Uterus (tissue), 4 donors: ENCODE results near the gene C21orf91. TPM values are rescaled to one million over a fixed set of nuclear protein-coding genes. Genes with fewer than 3 reads are reported as not detected.

Experiments used
- DNase-seq, 2 donors: peaks; one replicate each; pipeline ENCODE4 v3.0.0-alpha.2; 2019 to 2020
- H3K27ac ChIP-seq, 2 donors: fragments of 200-600 bp; sonication (generic); 1 replicate in 1 of 2; 2 replicates in 1 of 2; pipeline ENCODE4 v1.5.1; 2016 to 2018
- H3K27me3 ChIP-seq, 2 donors: fragments of 200-600 bp; sonication (generic); one replicate each; pipeline ENCODE4 v1.5.1; 2018 to 2019; ENCODE audit warnings: control low read depth in 1 of 2
- H3K36me3 ChIP-seq, 2 donors: fragments of 200-600 bp; sonication (generic); one replicate each; pipeline ENCODE4 v1.5.1; 2019; ENCODE audit warnings: control low read depth in 1 of 2
- H3K4me1 ChIP-seq, 2 donors: fragments of 200-600 bp; sonication (generic); one replicate each; pipeline ENCODE4 v1.5.1; 2018 to 2019; ENCODE audit warnings: control low read depth in 1 of 2
- H3K4me3 ChIP-seq, 2 donors: fragments of 200-600 bp; sonication (generic); 1 replicate in 1 of 2; 2 replicates in 1 of 2; pipeline ENCODE4 v1.5.1; 2018 to 2019; ENCODE audit warnings: mild to moderate bottlenecking in 1 of 2
- H3K9me3 ChIP-seq, 2 donors: fragments of 200-600 bp; sonication (generic); one replicate each; pipeline ENCODE4 v1.5.1; 2019; ENCODE audit warnings: control low read depth in 1 of 2
- POLR2A ChIP-seq, 2 donors: fragments of 450-650 bp; IDR thresholded peaks; one replicate each; pipeline ENCODE4 v1.6.1; 2016; ENCODE audit warnings: antibody characterized with exemption in 2 of 2, mild to moderate bottlenecking in 1 of 2, moderate library complexity in 1 of 2
- intact Hi-C: fragments of 100-400 bp; cut with DNase I; formaldehyde crosslinking; loops from one replicate; pipeline ENCODE4 v1.15.1; 2023; ENCODE audit warnings: low total_unique reads
- total RNA-seq, 4 donors: library from RNA; depleted of rRNA in 3 of 4; stranded (reverse); fragments of >200 nt in 3 of 4; gene quantifications; one replicate each; pipeline versions ENCODE4 v1.1.0 to v1.2.4, GENCODE V29; 2014 to 2023
- TF ChIP-seq, protein P1 (sequence below), 4 experiments: fragments of 200-600 bp in 2 of 4; fragments of 450-650 bp in 2 of 4; sonication (generic) in 2 of 4; IDR thresholded peaks; one replicate each; pipeline ENCODE4 v1.5.1; 2016 to 2019; ENCODE audit warnings: antibody characterized with exemption in 4 of 4, mild to moderate bottlenecking in 2 of 4, moderate library complexity in 1 of 4
- donor health status: DM: yes; HTN: yes; CAD: no.

C21orf91 gene
- total RNA-seq, 4 donors from 2014 or later: 21.5 to 68.4 (median 30.3) TPM

DNA sequence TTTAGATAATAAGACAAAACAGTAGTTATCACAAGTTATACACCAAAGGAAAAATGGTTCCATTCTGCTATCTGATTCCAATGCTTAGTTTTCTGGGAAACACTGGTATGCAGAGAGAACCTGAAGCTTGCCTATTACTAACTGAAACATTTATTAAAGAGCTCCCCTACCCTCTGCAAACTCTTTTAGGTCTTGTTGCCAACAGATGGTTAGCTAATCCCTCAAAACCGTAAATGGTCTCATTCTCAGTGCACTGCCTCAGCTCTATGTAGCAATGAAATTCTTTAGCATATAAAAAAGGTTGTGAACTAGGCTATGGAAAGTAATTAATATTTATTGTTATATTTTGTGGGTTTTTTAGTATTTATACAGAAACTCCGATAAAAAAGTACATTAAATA, 20.4 kb downstream of the C21orf91 start:
- H3K4me3 ChIP-seq: no peak overlapping the region
- H3K9me3 ChIP-seq: no peaks in the 10 kb centered on the region
- no peaks in the 10 kb centered on the region for H3K27me3 ChIP-seq
- no peak for TF ChIP-seq POLR2A (IDR thresholded peaks at IDR 0.05)
- TF ChIP-seq, protein P1, sequence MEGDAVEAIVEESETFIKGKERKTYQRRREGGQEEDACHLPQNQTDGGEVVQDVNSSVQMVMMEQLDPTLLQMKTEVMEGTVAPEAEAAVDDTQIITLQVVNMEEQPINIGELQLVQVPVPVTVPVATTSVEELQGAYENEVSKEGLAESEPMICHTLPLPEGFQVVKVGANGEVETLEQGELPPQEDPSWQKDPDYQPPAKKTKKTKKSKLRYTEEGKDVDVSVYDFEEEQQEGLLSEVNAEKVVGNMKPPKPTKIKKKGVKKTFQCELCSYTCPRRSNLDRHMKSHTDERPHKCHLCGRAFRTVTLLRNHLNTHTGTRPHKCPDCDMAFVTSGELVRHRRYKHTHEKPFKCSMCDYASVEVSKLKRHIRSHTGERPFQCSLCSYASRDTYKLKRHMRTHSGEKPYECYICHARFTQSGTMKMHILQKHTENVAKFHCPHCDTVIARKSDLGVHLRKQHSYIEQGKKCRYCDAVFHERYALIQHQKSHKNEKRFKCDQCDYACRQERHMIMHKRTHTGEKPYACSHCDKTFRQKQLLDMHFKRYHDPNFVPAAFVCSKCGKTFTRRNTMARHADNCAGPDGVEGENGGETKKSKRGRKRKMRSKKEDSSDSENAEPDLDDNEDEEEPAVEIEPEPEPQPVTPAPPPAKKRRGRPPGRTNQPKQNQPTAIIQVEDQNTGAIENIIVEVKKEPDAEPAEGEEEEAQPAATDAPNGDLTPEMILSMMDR (IDR thresholded peaks at IDR 0.05): no peak
- intact Hi-C loops: no loop called here
- H3K4me1 ChIP-seq: peaks cover 0 to 5% of the 10 kb centered on the region in 2 donors
- H3K36me3 ChIP-seq: no peaks in the 10 kb centered on the region
- no peak overlapping the region for H3K27ac ChIP-seq
- DNase-seq: no peak

DNA sequence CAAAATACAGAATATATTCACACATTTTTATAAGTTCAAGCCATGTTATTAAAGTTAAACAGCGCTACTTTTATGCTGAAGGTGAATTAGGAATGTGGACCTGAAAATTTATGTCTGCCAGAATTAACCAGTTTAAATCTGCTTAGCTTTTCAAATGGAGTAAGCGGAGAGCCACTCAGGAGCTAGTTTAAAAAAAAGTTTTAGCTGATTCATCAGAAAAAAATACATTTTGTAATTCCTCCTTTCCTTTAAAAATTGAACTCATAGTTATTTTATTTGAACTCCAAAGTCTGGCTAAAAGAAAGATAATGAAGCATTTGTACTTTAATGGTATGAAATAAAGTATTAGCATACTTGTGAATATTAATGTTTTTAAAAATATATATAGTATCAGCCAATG, 21.2 kb downstream of the C21orf91 start:
- Histone ChIP-seq H3K4me3 (no peak overlapping the region), H3K27me3 (no peaks in the 10 kb centered on the region), H3K4me1 (peaks cover 0 to 5% of the 10 kb centered on the region in 2 donors), H3K27ac (no peak overlapping the region), H3K9me3 (no peaks in the 10 kb centered on the region), H3K36me3 (no peaks in the 10 kb centered on the region)
- intact Hi-C loops: no loop called here
- no peak for DNase-seq
- TF ChIP-seq, protein P1 (IDR thresholded peaks at IDR 0.05): no peak
- no peak for TF ChIP-seq POLR2A (IDR thresholded peaks at IDR 0.05)

DNA sequence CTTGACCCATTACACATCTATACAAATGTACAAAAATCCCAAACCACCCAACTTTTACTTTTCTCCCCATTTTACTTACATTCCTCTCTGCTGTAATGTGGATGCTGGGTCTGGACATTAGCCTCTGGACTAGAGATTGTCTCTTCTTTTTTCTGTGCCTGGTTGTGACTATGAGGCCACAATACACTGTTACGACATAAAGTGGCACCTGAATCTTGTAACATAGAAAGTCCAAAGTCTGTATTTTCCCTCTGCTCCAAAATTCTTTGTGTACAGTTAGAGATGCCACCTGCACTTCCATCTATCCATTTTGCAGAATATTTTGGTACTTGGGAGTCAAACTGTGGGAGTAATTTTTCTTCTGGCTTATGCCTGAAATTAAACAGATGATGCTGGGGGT, 22.7 kb downstream of the C21orf91 start:
- intact Hi-C loops: no loop called here
- H3K4me1 ChIP-seq: peaks cover 0 to 5% of the 10 kb centered on the region in 2 donors
- no peak overlapping the region for H3K27ac ChIP-seq
- TF ChIP-seq, protein P1 (IDR thresholded peaks at IDR 0.05): no peak
- no peak for TF ChIP-seq POLR2A (IDR thresholded peaks at IDR 0.05)
- H3K4me3 ChIP-seq: no peak overlapping the region
- no peaks in the 10 kb centered on the region for H3K9me3 ChIP-seq
- no peaks in the 10 kb centered on the region for H3K36me3 ChIP-seq
- no peak for DNase-seq
- H3K27me3 ChIP-seq: no peaks in the 10 kb centered on the region

DNA sequence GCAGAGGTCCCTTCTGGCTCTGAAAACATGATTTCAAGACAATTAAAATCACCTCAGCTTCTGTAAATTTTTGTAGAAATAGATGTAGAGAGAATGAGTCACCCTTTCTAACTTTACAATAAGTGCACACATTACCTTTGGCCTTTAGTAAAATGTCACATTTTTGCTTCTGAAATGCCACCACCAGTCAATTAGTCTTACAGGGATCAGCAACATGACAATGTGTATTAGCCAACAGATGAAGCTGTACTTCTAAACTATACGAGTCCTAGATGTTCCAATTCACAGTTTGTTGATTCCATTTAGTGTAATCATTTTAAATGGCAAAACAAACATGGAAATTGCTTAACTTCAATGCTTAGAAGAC, 23.1 kb downstream of the C21orf91 start:
- intact Hi-C loops: no loop called here
- no peak for DNase-seq
- Histone ChIP-seq H3K4me1 (peaks cover 0 to 5% of the 10 kb centered on the region in 2 donors), H3K9me3 (no peaks in the 10 kb centered on the region), H3K36me3 (no peaks in the 10 kb centered on the region), H3K27me3 (no peaks in the 10 kb centered on the region), H3K27ac (peak overlapping the region in 1 of 2 donors; percentile 4), H3K4me3 (no peak overlapping the region)
- TF ChIP-seq, protein P1 (IDR thresholded peaks at IDR 0.05): no peak
- no peak for TF ChIP-seq POLR2A (IDR thresholded peaks at IDR 0.05)

DNA sequence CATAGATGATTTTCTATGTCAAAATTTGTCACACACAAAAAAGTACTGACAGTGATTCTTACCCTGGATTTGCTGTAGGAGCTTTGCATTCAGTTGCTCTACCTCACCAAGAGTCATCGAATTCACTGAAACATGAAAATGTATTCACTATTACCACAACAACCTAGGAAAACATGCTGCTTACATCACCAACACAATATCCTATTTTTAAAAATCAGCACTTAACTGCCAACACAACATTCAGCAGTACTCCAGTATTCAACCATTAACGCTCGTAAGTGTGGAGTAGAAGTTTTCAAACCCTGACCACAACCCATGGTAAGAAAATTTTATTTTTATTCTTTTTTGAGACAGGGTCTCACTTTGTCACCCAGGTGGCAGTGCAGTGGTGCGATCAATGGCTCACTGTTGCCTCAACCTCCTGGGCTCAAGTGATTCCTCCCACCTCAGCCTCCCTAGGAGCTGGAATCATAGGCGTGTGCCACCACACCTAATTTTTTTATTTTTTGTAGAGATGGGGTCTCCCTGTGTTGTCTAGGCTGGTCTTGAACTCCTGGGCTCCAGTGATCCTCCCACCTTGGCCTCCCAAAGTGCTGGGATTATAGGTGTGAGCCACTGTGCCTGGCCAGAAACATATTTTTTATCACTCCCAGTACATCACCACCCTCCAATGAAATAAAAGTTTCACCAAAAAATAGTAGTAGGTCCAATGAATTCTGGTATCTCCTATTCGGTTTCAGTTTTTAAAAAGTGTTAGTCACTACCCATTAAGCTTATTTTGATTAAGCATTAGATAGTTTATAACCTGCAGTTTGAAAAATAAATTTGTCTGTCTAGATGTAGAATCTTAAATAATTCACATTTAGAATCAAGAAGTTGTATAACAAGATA, 23.8 kb downstream of the C21orf91 start:
- Histone ChIP-seq H3K4me1 (peaks cover 0 to 5% of the 10 kb centered on the region in 2 donors), H3K27ac (peak overlapping the region in 1 of 2 donors; percentile 4), H3K36me3 (no peaks in the 10 kb centered on the region), H3K4me3 (no peak overlapping the region), H3K27me3 (no peaks in the 10 kb centered on the region), H3K9me3 (no peaks in the 10 kb centered on the region)
- no peak for DNase-seq
- TF ChIP-seq, protein P1 (IDR thresholded peaks at IDR 0.05): no peak
- TF ChIP-seq POLR2A (IDR thresholded peaks at IDR 0.05): no peak
- intact Hi-C loops: no loop called here
